Measurements from ENCODE around the gene APC. TPM values are rescaled to one million over a fixed set of nuclear protein-coding genes. Genes with fewer than 3 reads are reported as not detected.

Gene APC
- total RNA-seq, 2 donors from 2014 or later, result 36.0 to 36.8 TPM

GRCh38 chr5:112865128-112865527, 127.4 kb downstream of the APC start:
- Histone ChIP-seq H3K36me3 (no peaks in the 10 kb centered on the region), H3K27ac (no peak overlapping the region), H3K27me3 (no peaks in the 10 kb centered on the region), H3K4me1 (peaks cover 10% of the 10 kb centered on the region), H3K4me3 (no peak overlapping the region), H3K9me3 (no peaks in the 10 kb centered on the region), H3K9ac (ENCODE audit: low read depth in 2 of 2, low read length in 2 of 2) (no peak overlapping the region)
- TF ChIP-seq CTCF (IDR thresholded peaks at IDR 0.05), result no peak
- intact Hi-C loops (cut with DNase I), result no loop called here
- DNase-seq, result no peak

DNA sequence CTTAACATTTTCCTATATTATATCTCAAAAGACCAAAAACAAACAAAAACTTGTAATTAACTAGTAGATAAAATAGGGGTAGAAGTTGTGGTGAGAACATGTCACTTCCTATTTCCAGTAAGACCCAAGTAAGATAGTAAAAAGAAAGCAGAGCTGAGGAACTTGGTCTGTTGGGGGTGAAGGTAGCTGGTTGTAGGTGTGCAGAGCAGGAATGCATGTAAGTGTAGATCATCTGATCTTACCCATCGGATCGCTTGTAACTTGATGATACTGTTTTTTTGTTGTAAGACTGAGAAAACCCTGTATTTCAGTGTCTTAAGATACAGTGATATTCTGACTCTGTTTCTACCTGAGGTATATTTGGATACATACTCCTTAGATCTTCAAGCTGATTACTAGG, 129.1 kb downstream of the APC start:
- Histone ChIP-seq H3K27ac (no peak overlapping the region), H3K9ac (ENCODE audit: low read depth in 2 of 2, low read length in 2 of 2) (no peak overlapping the region), H3K36me3 (no peaks in the 10 kb centered on the region), H3K9me3 (no peaks in the 10 kb centered on the region), H3K27me3 (no peaks in the 10 kb centered on the region), H3K4me1 (peaks cover 10% of the 10 kb centered on the region), H3K4me3 (no peak overlapping the region)
- intact Hi-C loops (cut with DNase I), result no loop called here
- no peak for TF ChIP-seq CTCF (IDR thresholded peaks at IDR 0.05)
- no peak for DNase-seq

GRCh38 chr5:112867411-112867810, 129.7 kb downstream of the APC start:
- Histone ChIP-seq H3K27ac (no peak overlapping the region), H3K9ac (ENCODE audit: low read depth in 2 of 2, low read length in 2 of 2) (no peak overlapping the region), H3K4me3 (no peak overlapping the region), H3K36me3 (no peaks in the 10 kb centered on the region), H3K9me3 (no peaks in the 10 kb centered on the region), H3K4me1 (peaks cover 5% of the 10 kb centered on the region), H3K27me3 (no peaks in the 10 kb centered on the region)
- no peak for TF ChIP-seq CTCF (IDR thresholded peaks at IDR 0.05)
- intact Hi-C loops (cut with DNase I), result no loop called here
- no peak for DNase-seq

DNA sequence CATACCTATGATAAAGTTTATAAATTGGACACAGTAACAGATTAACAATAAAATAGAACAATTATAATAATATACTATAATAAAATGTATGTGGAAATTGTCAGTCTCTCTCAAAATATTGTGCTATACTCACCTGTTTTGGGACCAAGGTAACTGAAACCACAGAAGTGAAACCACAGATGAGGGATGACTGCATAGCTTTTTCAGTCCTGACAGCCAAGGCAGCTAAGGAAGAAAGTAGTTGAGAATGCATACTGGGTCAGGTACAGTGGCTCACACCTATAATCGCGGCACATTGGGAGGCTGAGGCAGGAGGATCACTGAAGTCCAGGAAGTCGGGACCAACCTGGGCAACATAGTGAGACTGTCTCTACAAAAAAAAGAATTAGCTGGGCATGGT, 132.3 kb downstream of the APC start:
- no peak overlapping the region for H3K9ac ChIP-seq (ENCODE audit: low read depth in 2 of 2, low read length in 2 of 2)
- intact Hi-C loops (cut with DNase I), result no loop called here
- no peaks in the 10 kb centered on the region for H3K36me3 ChIP-seq
- no peaks in the 10 kb centered on the region for H3K27me3 ChIP-seq
- DNase-seq, result no peak
- no peaks in the 10 kb centered on the region for H3K4me1 ChIP-seq
- no peaks in the 10 kb centered on the region for H3K9me3 ChIP-seq
- TF ChIP-seq CTCF (IDR thresholded peaks at IDR 0.05), result no peak
- H3K27ac ChIP-seq, result no peak overlapping the region
- no peak overlapping the region for H3K4me3 ChIP-seq

- intact Hi-C loops (cut with DNase I), result no loop called here
- H3K27ac ChIP-seq, result no peak overlapping the region
- no peak for TF ChIP-seq CTCF (IDR thresholded peaks at IDR 0.05)
- H3K9me3 ChIP-seq, result no peaks in the 10 kb centered on the region
- no peak for DNase-seq
- H3K4me1 ChIP-seq, result no peaks in the 10 kb centered on the region
- H3K4me3 ChIP-seq, result no peak overlapping the region
- H3K27me3 ChIP-seq, result no peaks in the 10 kb centered on the region
- no peaks in the 10 kb centered on the region for H3K36me3 ChIP-seq
- no peak overlapping the region for H3K9ac ChIP-seq (ENCODE audit: low read depth in 2 of 2, low read length in 2 of 2)
These were observed 133.3 kb downstream of the APC start for GRCh38 chr5:112870966-112871365.

DNA sequence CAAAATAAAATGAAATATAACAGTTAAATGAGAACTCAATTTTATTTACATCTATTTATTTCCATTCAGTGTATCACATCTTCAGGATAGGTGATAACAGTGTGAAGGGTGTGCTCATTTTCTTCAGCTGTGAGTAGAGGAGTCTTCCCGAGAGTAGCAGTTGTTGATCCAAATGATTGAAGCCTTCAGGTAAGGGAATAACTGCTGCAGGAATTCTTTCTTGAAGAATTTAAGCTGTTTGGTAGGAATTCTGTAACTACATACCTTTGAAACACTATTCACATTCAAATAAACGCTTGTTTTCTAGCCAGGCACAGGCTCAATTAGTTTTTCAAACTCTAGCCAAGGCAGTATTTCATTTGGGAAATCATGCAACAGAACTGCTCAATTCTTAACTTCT, 138.7 kb downstream of the APC start:
- TF ChIP-seq CTCF (IDR thresholded peaks at IDR 0.05), result no peak
- no peak for DNase-seq
- Histone ChIP-seq H3K9ac (ENCODE audit: low read depth in 2 of 2, low read length in 2 of 2) (no peak overlapping the region), H3K4me3 (no peak overlapping the region), H3K9me3 (no peaks in the 10 kb centered on the region), H3K27ac (no peak overlapping the region), H3K27me3 (no peaks in the 10 kb centered on the region), H3K4me1 (no peaks in the 10 kb centered on the region), H3K36me3 (no peaks in the 10 kb centered on the region)
- intact Hi-C loops (cut with DNase I), result no loop called here

Data from colonic mucosa (tissue), 4 donors.